Loucy (cell line): ENCODE measurements around the gene COG3.

Experiments used
- H2AFZ ChIP-seq: fragments of 200-600 bp; sonication (generic); 2 replicates; pipeline ENCODE4 v1.6.0; 2016; ENCODE audit warnings: antibody characterized with exemption, mild to moderate bottlenecking, low read length, moderate library complexity
- H3F3A ChIP-seq: fragments of 200-600 bp; 2 replicates; pipeline ENCODE4 v1.6.0; 2016; ENCODE audit warnings: antibody characterized with exemption, low read depth, mild to moderate bottlenecking
- H3K27me3 ChIP-seq: fragments of 200-600 bp; sonication (generic); 2 replicates; pipeline ENCODE4 v1.6.1; 2014; ENCODE audit warnings: low read length, mild to moderate bottlenecking; ENCODE audit not compliant: insufficient read depth, poor library complexity, severe bottlenecking
- H3K36me3 ChIP-seq: fragments of 200-600 bp; sonication (generic); 2 replicates; pipeline ENCODE4 v1.6.1; 2016; ENCODE audit warnings: low read length; ENCODE audit not compliant: insufficient read depth
- H3K4me1 ChIP-seq: fragments of 200-600 bp; sonication (generic); 2 replicates; pipeline ENCODE4 v1.5.1; 2014; ENCODE audit warnings: low read length, mild to moderate bottlenecking; ENCODE audit not compliant: insufficient read depth, poor library complexity, severe bottlenecking
- H3K4me2 ChIP-seq: fragments of 200-600 bp; sonication (generic); 2 replicates; pipeline ENCODE4 v1.6.0; 2014; ENCODE audit warnings: antibody characterized with exemption, low read length, low read depth, mild to moderate bottlenecking; ENCODE audit not compliant: poor library complexity, severe bottlenecking
- H3K4me3 ChIP-seq: fragments of 200-600 bp; sonication (generic); 2 replicates; pipeline ENCODE4 v1.5.1; 2014; ENCODE audit warnings: low read length, mild to moderate bottlenecking, mixed read lengths; ENCODE audit not compliant: poor library complexity, severe bottlenecking
- H3K79me2 ChIP-seq: fragments of 200-600 bp; sonication (generic); 2 replicates; pipeline ENCODE4 v1.6.1; 2014; ENCODE audit warnings: low read length; ENCODE audit not compliant: insufficient read depth
- H3K9ac ChIP-seq: fragments of 200-600 bp; sonication (generic); 2 replicates; pipeline ENCODE4 v1.6.0; 2014; ENCODE audit warnings: mild to moderate bottlenecking, low read depth, low read length, moderate library complexity; ENCODE audit not compliant: poor library complexity, severe bottlenecking
- H3K9me2 ChIP-seq: fragments of 200-600 bp; sonication (generic); replicated peaks from 2 replicates; pipeline ENCODE4 v1.6.1; 2016; ENCODE audit warnings: low read depth, low read length, mixed read lengths
- H3K9me3 ChIP-seq: fragments of 200-600 bp; sonication (generic); 2 replicates; pipeline ENCODE4 v1.6.1; 2014; ENCODE audit warnings: mild to moderate bottlenecking, antibody characterized with exemption, low read length, low read depth; ENCODE audit not compliant: insufficient read depth
- H4K20me1 ChIP-seq: fragments of 200-600 bp; sonication (generic); 2 replicates; pipeline ENCODE4 v1.6.0; 2014; ENCODE audit warnings: antibody characterized with exemption, low read length, mild to moderate bottlenecking; ENCODE audit not compliant: insufficient read depth, poor library complexity, severe bottlenecking
- EZH2phosphoT487 ChIP-seq: fragments of 200-600 bp; IDR thresholded peaks from 2 replicates; pipeline ENCODE4 v1.6.1; 2018; ENCODE audit warnings: antibody characterized with exemption, mild to moderate bottlenecking, moderate library complexity, borderline replicate concordance
- TF ChIP-seq, protein P1 (sequence below): fragments of 200-600 bp; sonication (generic); conservative IDR thresholded peaks from 2 replicates; pipeline ENCODE4 v1.5.1; 2014; ENCODE audit warnings: mild to moderate bottlenecking, antibody characterized with exemption, low read length

COG3 gene

DNA sequence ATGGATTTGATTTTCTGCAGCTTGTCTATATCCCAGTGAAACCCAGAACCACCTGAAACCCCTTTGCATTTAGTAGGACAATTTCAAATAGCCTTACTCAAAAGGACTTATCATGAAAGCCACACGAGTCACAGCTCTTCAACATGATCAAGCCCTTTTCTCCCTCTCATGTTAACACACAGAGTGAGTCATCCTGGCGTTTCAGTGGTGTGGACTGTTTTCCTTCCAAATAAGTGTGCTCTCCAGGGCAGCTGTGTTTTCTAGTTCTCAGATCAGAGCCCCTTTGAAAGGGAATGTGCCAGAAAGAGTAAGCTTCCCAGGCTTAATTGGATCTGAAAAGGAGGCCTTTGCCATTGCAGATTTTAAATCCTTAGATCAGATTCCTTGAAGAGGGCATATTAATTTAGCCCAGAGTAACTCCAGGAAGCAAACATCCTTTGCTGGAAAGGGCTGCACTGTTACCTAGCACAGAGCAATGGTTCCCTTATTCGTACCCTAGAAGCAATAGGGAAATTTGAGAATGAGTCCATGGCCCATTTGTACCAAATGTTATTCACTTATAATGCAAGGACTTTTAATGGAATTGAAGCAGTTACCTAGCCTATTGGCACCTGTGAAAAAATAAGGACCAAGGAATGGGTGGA lies 99.5 kb downstream of the COG3 start:
- no peaks in the 10 kb centered on the region for H4K20me1 ChIP-seq

DNA sequence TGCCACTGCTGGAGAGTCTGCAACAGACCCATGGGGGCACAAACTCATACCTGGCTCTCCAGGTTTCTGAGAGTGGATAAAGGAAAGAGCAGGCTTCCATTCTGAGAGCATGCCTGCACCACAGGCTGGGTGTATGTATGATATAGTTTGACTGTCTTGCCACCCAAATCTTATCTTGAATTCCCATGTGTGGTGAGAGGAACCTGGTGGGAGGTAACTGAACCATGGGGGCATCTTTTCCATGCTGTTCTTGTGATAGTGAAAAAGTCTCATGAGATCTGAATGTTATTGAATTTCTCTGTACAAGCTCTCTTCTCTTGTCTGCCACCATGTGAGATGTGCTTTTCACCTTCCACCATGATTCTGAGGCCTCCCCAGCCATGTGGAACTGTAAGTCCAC lies 100.6 kb downstream of the COG3 start:
- H3K4me3 ChIP-seq, result no peak overlapping the region
- H2AFZ ChIP-seq, result no peak overlapping the region
- H3K79me2 ChIP-seq, result no peaks in the 10 kb centered on the region
- H3K9ac ChIP-seq, result no peak overlapping the region
- no peak for TF ChIP-seq EZH2phosphoT487
- TF ChIP-seq, protein P1, sequence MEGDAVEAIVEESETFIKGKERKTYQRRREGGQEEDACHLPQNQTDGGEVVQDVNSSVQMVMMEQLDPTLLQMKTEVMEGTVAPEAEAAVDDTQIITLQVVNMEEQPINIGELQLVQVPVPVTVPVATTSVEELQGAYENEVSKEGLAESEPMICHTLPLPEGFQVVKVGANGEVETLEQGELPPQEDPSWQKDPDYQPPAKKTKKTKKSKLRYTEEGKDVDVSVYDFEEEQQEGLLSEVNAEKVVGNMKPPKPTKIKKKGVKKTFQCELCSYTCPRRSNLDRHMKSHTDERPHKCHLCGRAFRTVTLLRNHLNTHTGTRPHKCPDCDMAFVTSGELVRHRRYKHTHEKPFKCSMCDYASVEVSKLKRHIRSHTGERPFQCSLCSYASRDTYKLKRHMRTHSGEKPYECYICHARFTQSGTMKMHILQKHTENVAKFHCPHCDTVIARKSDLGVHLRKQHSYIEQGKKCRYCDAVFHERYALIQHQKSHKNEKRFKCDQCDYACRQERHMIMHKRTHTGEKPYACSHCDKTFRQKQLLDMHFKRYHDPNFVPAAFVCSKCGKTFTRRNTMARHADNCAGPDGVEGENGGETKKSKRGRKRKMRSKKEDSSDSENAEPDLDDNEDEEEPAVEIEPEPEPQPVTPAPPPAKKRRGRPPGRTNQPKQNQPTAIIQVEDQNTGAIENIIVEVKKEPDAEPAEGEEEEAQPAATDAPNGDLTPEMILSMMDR, result no peak
- no peaks in the 10 kb centered on the region for H3K36me3 ChIP-seq
- H3K4me2 ChIP-seq, result no peak overlapping the region
- H3K4me1 ChIP-seq, result no peaks in the 10 kb centered on the region
- no peaks in the 10 kb centered on the region for H3K27me3 ChIP-seq
- H3K9me2 ChIP-seq, result no peaks in the 10 kb centered on the region
- no peaks in the 10 kb centered on the region for H3F3A ChIP-seq
- no peaks in the 10 kb centered on the region for H4K20me1 ChIP-seq
- H3K9me3 ChIP-seq, result no peaks in the 10 kb centered on the region

More for the DNA sequence above, 99.5 kb downstream of the COG3 start:
- Histone ChIP-seq H3K4me1 (no peaks in the 10 kb centered on the region), H3K9me3 (no peaks in the 10 kb centered on the region), H3K79me2 (no peaks in the 10 kb centered on the region), H3K4me2 (no peak overlapping the region), H3K27me3 (no peaks in the 10 kb centered on the region), H3K4me3 (no peak overlapping the region), H3K9me2 (no peaks in the 10 kb centered on the region), H3K9ac (no peak overlapping the region), H3K36me3 (no peaks in the 10 kb centered on the region), H3F3A (no peaks in the 10 kb centered on the region), H2AFZ (no peak overlapping the region)
- TF ChIP-seq EZH2phosphoT487, result no peak
- TF ChIP-seq, protein P1, result no peak

DNA sequence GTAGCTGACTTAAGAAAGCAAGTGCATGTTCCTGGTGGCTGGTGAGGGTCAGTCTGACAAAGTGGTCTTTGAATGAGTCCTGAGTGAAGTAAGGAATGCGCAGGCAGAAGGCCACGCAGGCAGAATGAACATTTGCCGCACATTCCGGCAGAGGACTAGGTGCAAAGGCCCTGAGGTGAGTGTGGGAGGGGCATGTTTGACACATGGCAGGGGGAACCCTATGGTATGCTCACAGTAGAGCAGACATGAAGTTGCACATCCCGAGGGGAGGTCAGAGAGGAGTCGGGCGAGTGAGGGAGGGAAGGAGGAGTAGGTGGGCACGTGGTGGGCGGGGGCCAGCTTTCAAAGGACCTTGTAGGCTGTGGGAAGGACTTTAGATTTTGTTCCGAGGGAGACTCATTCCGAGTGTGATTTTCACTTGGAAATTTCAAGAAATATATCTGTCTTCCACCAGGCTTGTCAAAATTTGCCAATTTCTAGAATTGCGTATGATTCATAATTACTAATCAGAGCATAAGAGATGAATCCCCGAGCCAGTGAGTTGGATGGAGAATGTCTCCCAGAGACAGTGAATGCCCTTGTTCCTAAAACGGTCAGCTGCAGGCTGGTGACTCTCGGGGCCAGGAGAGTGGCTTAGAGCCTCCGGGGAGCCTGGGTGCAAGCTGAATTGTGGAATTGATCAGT lies 110.5 kb downstream of the COG3 start:
- Histone ChIP-seq H3K4me3 (no peak overlapping the region), H3K27me3 (no peaks in the 10 kb centered on the region), H2AFZ (no peak overlapping the region), H3K9me3 (no peaks in the 10 kb centered on the region), H3K9me2 (no peaks in the 10 kb centered on the region), H3K4me1 (no peaks in the 10 kb centered on the region), H3K79me2 (no peaks in the 10 kb centered on the region), H3K36me3 (no peaks in the 10 kb centered on the region), H3K4me2 (no peak overlapping the region), H3F3A (no peaks in the 10 kb centered on the region), H3K9ac (no peak overlapping the region), H4K20me1 (no peaks in the 10 kb centered on the region)
- no peak for TF ChIP-seq EZH2phosphoT487
- TF ChIP-seq, protein P1, result no peak
